Measurements from ENCODE around the gene HTR3D.

DNA sequence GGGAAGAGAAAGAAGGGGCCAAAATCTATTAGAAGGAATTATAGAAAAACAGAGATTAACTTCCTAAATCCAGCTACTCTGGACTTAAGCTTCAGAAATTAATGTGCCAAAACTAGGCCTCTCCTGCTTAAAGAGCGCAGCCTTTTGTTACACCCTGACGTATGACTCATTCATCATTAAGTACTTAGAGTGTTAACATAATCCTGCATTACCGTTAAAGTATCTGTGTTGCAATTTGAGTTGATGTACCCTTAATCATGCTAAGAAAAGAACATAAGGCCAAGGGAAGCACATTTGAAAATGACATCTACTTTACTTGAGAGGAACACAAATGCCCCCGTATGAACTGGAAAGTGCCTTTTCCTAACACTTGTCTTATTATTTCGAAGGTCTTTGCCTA is 7.9 kb downstream of the HTR3D start:
- TF ChIP-seq, protein P1, sequence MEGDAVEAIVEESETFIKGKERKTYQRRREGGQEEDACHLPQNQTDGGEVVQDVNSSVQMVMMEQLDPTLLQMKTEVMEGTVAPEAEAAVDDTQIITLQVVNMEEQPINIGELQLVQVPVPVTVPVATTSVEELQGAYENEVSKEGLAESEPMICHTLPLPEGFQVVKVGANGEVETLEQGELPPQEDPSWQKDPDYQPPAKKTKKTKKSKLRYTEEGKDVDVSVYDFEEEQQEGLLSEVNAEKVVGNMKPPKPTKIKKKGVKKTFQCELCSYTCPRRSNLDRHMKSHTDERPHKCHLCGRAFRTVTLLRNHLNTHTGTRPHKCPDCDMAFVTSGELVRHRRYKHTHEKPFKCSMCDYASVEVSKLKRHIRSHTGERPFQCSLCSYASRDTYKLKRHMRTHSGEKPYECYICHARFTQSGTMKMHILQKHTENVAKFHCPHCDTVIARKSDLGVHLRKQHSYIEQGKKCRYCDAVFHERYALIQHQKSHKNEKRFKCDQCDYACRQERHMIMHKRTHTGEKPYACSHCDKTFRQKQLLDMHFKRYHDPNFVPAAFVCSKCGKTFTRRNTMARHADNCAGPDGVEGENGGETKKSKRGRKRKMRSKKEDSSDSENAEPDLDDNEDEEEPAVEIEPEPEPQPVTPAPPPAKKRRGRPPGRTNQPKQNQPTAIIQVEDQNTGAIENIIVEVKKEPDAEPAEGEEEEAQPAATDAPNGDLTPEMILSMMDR (conservative IDR thresholded peaks at IDR 0.05; ENCODE audit: low read depth, low read length), result no peak
- TF ChIP-seq RFX5 (IDR thresholded peaks at IDR 0.05; ENCODE audit: low read depth, low read length), result no peak
- no peak for TF ChIP-seq FOS (IDR thresholded peaks at IDR 0.05; ENCODE audit: low read depth, low read length)
- TF ChIP-seq MXI1 (IDR thresholded peaks at IDR 0.05; ENCODE audit: borderline replicate concordance, low read depth, low read length), result no peak
- no peak for TF ChIP-seq RAD21 (IDR thresholded peaks at IDR 0.05; ENCODE audit: low read length)
- TF ChIP-seq MAZ (IDR thresholded peaks at IDR 0.05; ENCODE audit: borderline replicate concordance, low read depth, low read length), result no peak
- no peak for TF ChIP-seq SMC3 (IDR thresholded peaks at IDR 0.05; ENCODE audit: low read depth, low read length)
- no peak for TF ChIP-seq POLR2A (IDR thresholded peaks at IDR 0.05; ENCODE audit: low read depth, low read length)
- TF ChIP-seq, protein P2, sequence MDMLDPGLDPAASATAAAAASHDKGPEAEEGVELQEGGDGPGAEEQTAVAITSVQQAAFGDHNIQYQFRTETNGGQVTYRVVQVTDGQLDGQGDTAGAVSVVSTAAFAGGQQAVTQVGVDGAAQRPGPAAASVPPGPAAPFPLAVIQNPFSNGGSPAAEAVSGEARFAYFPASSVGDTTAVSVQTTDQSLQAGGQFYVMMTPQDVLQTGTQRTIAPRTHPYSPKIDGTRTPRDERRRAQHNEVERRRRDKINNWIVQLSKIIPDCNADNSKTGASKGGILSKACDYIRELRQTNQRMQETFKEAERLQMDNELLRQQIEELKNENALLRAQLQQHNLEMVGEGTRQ (IDR thresholded peaks at IDR 0.05; ENCODE audit: low read depth, low read length), result no peak
- TF ChIP-seq CEBPB (IDR thresholded peaks at IDR 0.05; ENCODE audit: low read depth, low read length), result no peak
- TF ChIP-seq RCOR1 (IDR thresholded peaks at IDR 0.05; ENCODE audit: insufficient replicate concordance, low read length), result no peak
- no peak for TF ChIP-seq NFE2L2 (IDR thresholded peaks at IDR 0.05; ENCODE audit: low read depth, low read length)
- no peak for TF ChIP-seq MAFK (IDR thresholded peaks at IDR 0.05; ENCODE audit: low read depth, low read length)
